HFFc6 (cell line): Measurements from ENCODE around the gene ANKDD1A. TPM values are rescaled to one million over a fixed set of nuclear protein-coding genes. Genes with fewer than 3 reads are reported as not detected.

ENCODE experiments used
- DNase-seq: peaks from one replicate; pipeline ENCODE4 v3.0.0-alpha.2; 2018
- H3K27ac Mint-ChIP-seq: 2 replicates; pipeline ENCODE4 v1.8.0; 2020; ENCODE audit warnings: mild to moderate bottlenecking, mixed read lengths
- H3K27me3 Mint-ChIP-seq: 2 replicates; pipeline ENCODE4 v1.8.0; 2021; ENCODE audit warnings: mild to moderate bottlenecking, moderate library complexity, mixed read lengths; ENCODE audit not compliant: insufficient read depth
- H3K36me3 Mint-ChIP-seq: 2 replicates; pipeline ENCODE4 v1.8.0; 2021; ENCODE audit warnings: low read depth, mixed read lengths
- H3K4me1 Mint-ChIP-seq: 2 replicates; pipeline ENCODE4 v1.8.0; 2020; ENCODE audit warnings: low read depth, mixed read lengths
- H3K4me3 Mint-ChIP-seq: 2 replicates; pipeline ENCODE4 v1.8.0; 2020; ENCODE audit warnings: mild to moderate bottlenecking, moderate library complexity, mixed read lengths
- H3K9me3 Mint-ChIP-seq: 2 replicates; pipeline ENCODE4 v1.8.0; 2020; ENCODE audit warnings: mild to moderate bottlenecking, mixed read lengths
- total RNA-seq, 6 experiments: library from RNA; stranded (reverse); fragmentation: NEBNext Ultra II Directional; extraction: Animal tissue kit (Norgen Biotek cat#: 25700); gene quantifications; 2 replicates in 1 of 6; 3 replicates in 5 of 6; pipeline ENCODE4 v1.2.3, GENCODE V29; 2021
- TF ChIP-seq, protein P1 (sequence below): fragments of 200-600 bp; sonication (generic); IDR thresholded peaks from 2 replicates; pipeline ENCODE4 v1.5.0; 2021; ENCODE audit warnings: antibody characterized with exemption, mild to moderate bottlenecking

Gene ANKDD1A
- total RNA-seq, 6 experiments from 2014 or later: 1.3 to 2.4 (median 1.9) TPM

DNA sequence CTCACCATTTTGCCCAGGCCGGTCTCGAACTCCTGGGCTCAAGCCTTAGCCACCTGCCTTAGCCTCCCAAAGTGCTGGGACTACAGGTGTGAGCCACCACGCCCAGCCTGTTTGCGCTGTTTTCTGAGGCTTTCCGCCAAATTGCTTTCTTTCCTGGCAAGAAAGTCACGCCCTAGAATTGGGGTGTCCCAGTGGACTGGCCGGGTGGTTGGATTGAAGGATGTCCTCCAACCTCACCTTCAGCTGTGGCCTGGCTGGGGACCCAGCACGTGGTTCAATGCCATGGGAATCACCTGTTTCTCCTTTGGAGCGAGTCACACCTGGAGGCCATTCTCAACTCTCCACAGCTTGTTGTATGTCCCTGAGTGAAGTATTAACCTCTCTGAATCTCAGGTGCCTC, 5.8 kb upstream of the ANKDD1A start:
- no peak overlapping the region for H3K4me3 Mint-ChIP-seq
- H3K36me3 Mint-ChIP-seq: peaks cover 4% of the 10 kb centered on the region
- no peak overlapping the region for H3K27ac Mint-ChIP-seq
- TF ChIP-seq, protein P1, sequence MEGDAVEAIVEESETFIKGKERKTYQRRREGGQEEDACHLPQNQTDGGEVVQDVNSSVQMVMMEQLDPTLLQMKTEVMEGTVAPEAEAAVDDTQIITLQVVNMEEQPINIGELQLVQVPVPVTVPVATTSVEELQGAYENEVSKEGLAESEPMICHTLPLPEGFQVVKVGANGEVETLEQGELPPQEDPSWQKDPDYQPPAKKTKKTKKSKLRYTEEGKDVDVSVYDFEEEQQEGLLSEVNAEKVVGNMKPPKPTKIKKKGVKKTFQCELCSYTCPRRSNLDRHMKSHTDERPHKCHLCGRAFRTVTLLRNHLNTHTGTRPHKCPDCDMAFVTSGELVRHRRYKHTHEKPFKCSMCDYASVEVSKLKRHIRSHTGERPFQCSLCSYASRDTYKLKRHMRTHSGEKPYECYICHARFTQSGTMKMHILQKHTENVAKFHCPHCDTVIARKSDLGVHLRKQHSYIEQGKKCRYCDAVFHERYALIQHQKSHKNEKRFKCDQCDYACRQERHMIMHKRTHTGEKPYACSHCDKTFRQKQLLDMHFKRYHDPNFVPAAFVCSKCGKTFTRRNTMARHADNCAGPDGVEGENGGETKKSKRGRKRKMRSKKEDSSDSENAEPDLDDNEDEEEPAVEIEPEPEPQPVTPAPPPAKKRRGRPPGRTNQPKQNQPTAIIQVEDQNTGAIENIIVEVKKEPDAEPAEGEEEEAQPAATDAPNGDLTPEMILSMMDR: no peak
- no peaks in the 10 kb centered on the region; the same call in 1 of the 2 replicates for H3K27me3 Mint-ChIP-seq
- H3K4me1 Mint-ChIP-seq: peaks cover 28% of the 10 kb centered on the region
- H3K9me3 Mint-ChIP-seq: peaks cover 11% of the 10 kb centered on the region
- DNase-seq: no peak

- DNase-seq: no peak
- Mint-ChIP-seq H3K36me3 (no peaks in the 10 kb centered on the region), H3K9me3 (peaks cover 6% of the 10 kb centered on the region; the same call in 1 of the 2 replicates), H3K27ac (no peak overlapping the region), H3K4me1 (peaks cover 32% of the 10 kb centered on the region), H3K4me3 (no peak overlapping the region), H3K27me3 (no peaks in the 10 kb centered on the region; the same call in 1 of the 2 replicates)
- TF ChIP-seq, protein P1: no peak
Observed at GRCh38 chr15:64906402-64906801, 5.3 kb upstream of the ANKDD1A start.

GRCh38 chr15:64907991-64908390, 3.7 kb upstream of the ANKDD1A start:
- TF ChIP-seq, protein P1: no peak
- no peaks in the 10 kb centered on the region; the same call in none of the 2 replicates for H3K27me3 Mint-ChIP-seq
- no peak overlapping the region for H3K4me3 Mint-ChIP-seq
- no peak overlapping the region for H3K27ac Mint-ChIP-seq
- no peak for DNase-seq
- H3K9me3 Mint-ChIP-seq: no peaks in the 10 kb centered on the region
- no peaks in the 10 kb centered on the region for H3K36me3 Mint-ChIP-seq
- peaks cover 31% of the 10 kb centered on the region for H3K4me1 Mint-ChIP-seq

DNA sequence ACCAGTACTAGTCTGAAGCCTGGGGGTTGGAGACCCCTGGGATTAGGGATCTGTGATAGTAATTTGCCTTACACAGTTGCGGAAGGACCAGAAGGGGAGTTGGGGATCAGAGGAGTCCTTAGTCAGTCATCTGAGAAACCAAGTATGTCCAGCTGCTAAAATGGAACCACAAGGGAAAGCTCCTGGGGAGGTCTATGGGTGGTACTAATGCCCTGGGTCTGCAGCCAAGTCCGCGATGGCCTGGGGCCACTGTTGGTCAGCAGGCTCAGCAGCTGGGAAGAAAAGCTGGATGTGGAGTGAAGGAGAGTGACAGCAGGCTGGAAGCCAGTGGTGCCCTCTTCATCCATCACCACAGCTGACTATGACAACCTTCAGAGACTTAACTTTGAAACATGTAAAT, 2.2 kb upstream of the ANKDD1A start:
- H3K9me3 Mint-ChIP-seq: no peaks in the 10 kb centered on the region
- no peak for DNase-seq
- no peak overlapping the region for H3K4me3 Mint-ChIP-seq
- no peak overlapping the region for H3K27ac Mint-ChIP-seq
- H3K4me1 Mint-ChIP-seq: peaks cover 18% of the 10 kb centered on the region
- peaks cover 2% of the 10 kb centered on the region for H3K27me3 Mint-ChIP-seq
- H3K36me3 Mint-ChIP-seq: no peaks in the 10 kb centered on the region
- TF ChIP-seq, protein P1: no peak

GRCh38 chr15:64912379-64913325, 950 bp downstream of the ANKDD1A start:
- TF ChIP-seq, protein P1: no peak
- no peaks in the 10 kb centered on the region for H3K9me3 Mint-ChIP-seq
- H3K4me1 Mint-ChIP-seq: peaks cover 9% of the 10 kb centered on the region
- no peaks in the 10 kb centered on the region for H3K36me3 Mint-ChIP-seq
- no peak overlapping the region for H3K27ac Mint-ChIP-seq
- H3K27me3 Mint-ChIP-seq: peaks cover 5% of the 10 kb centered on the region
- DNase-seq: no peak
- peak overlapping the region; percentile 37; the same call in 1 of the 2 replicates for H3K4me3 Mint-ChIP-seq
